Skeletal muscle cell (primary cell): ENCODE data around the gene HAPLN2.
A peak's percentile ranks its signal among the peaks of the same experiment; 100 is the strongest.
"Not testable (repeated sequence)": the region's sequence is repeated elsewhere in the genome, so short reads cannot be mapped to it uniquely, and the experiment has no call there.

Experiments
- DNase-seq: peaks from one replicate; pipeline ENCODE4 v3.0.0-alpha.2; 2010; ENCODE audit warnings: low read depth
- H3K4me3 ChIP-seq: 2 replicates; pipeline ENCODE4 v1.5.1; 2011; ENCODE audit warnings: low read depth, mild to moderate bottlenecking, control low read depth, low read length, moderate library complexity

Gene HAPLN2

DNA sequence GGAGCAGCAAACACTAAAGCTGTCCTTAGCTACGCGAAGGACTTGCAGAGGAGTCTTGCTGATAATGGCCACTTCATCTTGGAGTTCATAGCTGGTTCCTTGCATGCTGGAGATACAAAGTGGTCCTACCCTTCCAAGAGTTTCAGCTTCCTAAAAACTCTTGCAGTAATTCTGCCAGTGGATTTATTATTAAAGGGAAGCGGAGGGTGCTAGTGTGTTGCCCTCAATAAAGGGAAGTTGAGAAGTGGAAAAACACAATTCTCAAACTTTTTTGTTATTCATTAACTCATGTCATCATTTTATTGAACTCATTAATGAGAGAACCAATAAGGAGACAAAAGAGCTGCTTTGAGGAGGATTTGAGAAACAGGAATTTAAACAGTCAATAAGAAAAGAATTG is 6.5 kb upstream of the HAPLN2 start:
- no peak overlapping the region for H3K4me3 ChIP-seq
- no peak for DNase-seq

DNA sequence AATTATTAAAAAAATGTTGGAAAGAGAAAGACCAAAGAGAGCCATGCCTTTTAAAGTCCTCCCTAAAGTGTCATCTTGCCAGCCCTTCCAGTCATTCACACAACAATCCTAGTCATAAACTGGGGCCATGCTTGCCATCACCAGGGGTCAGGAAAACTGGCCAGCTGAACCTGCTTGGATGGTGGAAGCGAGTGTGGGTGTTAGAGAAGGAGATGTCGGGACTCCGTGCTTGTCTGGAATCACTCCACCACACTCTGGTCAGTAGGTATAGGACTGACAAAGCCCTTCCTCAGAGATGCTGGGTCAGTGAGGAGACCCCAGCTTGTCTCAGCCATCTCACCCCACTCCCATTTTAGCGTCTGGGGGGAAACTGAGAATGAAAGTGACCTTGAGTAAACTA is 3.3 kb upstream of the HAPLN2 start:
- H3K4me3 ChIP-seq = no peak overlapping the region

DNA sequence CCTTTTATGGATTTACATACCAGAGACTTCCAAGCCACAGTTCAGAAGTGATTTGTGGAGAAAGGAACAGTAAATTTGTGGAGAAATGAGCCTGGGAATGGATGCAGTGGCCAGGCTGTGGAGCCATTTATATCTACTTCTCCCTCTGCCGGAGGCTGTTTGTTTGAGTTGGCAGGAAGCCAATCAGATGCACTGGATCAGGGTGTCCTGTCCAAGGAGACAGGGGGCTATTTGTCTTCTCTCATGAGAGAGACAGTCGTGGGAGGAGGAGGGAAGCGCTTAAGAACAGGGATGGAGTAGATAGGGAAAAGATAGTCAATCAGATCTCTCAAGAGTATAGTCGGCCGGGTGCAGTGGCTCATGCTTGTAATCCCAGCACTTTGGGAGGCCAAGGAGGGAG is 2.8 kb upstream of the HAPLN2 start:
- peak; percentile 54 for DNase-seq
- H3K4me3 ChIP-seq = no peak overlapping the region

More for the DNA sequence above, 3.3 kb upstream of the HAPLN2 start:
- DNase-seq = no peak

DNA sequence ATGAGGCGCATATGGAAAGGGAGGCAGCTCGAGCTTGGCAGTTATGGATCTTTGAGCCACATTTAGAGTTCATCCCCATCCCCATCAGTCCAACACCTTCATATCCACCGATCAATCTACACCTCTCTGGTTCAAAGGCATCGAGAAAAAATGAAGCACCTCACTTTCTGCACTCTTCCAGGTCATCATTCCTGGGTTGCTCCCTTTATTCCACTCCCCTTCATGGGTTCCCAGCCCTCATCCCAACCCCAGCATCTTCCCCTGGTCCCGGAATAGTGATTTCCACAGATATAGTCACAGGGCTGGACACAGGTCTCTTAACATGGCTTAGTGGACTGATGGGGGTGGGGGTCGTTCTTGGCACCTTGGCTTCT is 354 bp downstream of the HAPLN2 start:
- no peak for DNase-seq
- no peak overlapping the region for H3K4me3 ChIP-seq

DNA sequence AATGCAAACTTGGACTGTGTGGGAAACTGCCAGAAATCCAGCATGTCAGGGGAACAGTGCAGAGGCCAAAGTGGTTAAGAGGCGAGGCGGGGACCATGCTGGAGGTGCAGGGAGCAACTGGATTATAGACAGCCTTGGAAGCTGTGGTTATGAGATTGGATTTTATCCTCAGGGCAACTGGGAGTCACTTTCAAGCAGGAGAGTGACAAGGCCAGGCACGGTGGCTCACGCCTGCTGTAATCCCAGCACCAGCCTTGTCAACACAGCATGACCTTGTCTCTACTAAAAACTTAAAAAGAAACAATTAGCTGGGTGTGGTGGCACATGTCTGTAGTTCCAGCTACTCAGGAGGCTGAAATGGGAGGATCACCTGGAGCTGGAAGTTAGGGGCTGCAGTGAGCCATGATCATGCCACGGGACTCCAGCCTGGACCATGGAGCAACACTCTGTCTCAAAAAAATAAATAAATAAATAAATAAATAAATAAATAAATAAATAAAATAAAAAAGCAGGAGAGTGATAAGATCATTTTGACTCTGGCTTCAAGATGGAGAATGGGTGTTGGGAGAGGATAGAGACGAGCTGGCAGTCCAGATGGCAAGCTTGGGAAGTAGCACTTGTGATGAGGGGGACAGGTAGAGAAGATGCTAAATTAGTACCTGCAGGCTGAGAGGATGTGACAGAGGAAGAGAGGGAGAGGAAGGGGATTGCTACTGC is 3.5 kb downstream of the HAPLN2 start:
- DNase-seq = no peak
- H3K4me3 ChIP-seq = no peak overlapping the region

DNA sequence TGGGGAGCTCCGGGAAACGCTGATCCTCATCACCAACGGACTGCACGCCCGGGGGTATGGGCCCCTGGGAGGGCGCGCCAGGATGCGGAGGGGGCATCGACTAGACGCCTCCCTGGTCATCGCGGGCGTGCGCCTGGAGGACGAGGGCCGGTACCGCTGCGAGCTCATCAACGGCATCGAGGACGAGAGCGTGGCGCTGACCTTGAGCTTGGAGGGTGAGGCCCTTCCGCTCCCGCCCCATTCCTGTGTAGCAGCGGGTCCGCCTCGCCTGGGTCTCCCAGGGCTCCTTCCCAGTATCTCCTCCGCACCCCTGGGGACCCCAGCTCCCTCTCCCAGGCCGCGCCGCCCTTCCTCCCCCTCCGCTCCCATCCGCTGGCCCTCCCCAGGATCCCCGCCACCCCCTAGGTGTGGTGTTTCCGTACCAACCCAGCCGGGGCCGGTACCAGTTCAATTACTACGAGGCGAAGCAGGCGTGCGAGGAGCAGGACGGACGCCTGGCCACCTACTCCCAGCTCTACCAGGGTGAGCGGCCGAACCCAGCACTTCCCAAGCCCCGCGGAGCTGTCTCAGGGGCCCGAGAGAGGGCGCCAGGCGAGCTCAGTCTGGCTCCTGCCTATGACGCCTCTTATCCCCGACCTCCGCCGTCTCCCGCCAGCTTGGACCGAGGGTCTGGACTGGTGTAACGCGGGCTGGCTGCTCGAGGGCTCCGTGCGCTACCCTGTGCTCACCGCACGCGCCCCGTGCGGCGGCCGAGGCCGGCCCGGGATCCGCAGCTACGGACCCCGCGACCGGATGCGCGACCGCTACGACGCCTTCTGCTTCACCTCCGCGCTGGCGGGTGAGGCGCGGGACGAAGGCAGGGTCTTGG is 5.0 kb downstream of the HAPLN2 start:
- peak overlapping the region; percentile 44 for H3K4me3 ChIP-seq

DNA sequence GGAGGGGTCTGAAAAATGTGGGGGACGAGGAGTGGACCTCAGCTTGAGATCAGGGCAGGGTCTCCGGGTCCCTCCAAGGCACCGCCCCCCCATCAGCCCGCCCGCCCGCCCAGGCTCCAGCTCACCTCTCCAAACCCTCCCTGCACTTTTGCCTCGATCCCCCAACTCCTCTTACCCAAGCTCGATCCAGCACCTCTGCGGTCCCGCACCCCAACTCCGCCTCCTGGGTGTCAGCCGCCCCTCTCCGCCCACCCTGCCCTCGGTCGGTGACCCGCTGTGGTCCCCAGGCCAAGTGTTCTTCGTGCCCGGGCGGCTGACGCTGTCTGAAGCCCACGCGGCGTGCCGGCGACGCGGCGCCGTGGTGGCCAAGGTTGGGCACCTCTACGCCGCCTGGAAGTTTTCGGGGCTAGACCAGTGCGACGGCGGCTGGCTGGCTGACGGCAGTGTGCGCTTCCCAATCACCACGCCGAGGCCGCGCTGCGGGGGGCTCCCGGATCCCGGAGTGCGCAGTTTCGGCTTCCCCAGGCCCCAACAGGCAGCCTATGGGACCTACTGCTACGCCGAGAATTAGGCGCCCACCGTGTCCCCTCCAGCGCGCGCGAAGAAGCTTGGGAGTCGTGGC is 5.7 kb downstream of the HAPLN2 start:
- no peak for DNase-seq
- H3K4me3 ChIP-seq = peak overlapping the region; percentile 44

More for the DNA sequence above, 5.0 kb downstream of the HAPLN2 start:
- no peak for DNase-seq

DNA sequence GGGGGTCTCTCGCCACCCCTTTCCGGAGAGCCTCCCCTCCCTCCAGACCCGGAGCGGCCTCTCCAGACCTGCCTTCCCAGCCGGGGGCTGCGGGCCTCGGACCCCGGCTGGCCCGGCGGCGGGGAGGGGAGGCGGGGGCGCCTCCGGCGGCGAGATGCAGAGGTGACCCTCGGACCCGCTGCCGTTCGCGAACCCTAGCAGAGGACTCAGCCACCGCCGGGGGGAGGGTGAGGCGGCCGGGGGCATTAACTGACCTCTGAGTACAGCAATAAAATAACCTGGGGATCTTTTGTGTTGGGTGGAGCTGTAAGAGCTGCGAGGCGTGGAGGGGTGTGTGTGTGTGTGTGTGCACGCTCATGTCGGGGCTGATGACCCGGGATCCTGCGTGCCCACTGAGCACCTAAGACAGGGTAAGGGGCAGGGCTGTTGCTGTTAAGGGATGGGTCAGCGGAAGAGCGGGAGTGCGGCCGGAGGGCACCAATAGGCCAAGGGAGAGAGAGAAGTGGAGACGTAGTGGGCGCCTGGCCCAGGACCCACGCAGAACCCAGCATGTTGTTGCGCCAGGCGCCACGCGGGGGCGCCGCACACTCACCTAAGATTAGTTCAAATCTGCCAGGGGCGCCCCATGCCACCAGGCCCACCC is 6.3 kb downstream of the HAPLN2 start:
- DNase-seq = no peak
- H3K4me3 ChIP-seq = no peak overlapping the region

DNA sequence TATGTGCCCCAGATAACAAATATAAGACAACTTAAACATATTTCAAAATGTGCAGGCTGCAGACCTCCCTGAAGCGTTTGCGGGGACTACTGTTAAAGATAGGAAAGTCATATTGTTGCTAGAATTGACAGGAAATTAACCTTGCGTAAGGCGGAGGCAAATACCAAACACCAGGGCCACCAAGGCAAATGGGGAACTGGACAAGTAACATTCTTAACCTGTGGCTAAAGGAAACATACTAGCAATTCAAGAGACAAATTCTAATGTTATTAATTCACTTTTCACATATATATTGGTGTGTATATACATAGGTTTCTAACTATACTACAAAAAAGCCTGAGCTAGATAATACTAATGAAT is 6.8 kb downstream of the HAPLN2 start:
- DNase-seq = no peak
- no peak overlapping the region for H3K4me3 ChIP-seq

DNA sequence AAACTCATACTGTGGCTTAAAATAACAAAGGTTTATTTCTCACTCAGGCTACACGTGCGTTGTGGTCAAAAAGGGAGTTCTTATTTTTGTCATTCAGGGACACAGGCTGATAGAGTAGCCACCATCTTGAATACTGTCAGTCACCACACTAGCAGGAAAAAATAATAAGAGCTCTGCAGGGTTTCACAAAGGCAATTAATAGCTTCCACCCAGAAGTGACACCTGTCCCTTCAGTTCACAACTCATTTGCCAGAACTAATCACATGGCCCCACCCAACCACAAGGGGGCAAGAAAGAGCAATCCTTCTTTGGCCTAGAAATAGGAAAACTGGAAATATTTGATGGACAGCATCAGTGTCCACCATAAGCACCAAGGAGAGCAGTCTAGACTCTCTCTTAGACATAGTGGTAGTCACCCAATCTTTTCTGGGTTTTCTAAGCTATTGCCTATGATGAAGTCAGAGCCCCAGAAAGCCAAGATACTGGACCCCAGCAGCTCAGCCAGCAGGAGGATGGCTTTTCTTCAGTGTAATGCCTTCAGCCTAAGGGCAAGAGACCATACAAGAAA is 8.2 kb downstream of the HAPLN2 start:
- no peak for DNase-seq
- H3K4me3 ChIP-seq = no peak overlapping the region

DNA sequence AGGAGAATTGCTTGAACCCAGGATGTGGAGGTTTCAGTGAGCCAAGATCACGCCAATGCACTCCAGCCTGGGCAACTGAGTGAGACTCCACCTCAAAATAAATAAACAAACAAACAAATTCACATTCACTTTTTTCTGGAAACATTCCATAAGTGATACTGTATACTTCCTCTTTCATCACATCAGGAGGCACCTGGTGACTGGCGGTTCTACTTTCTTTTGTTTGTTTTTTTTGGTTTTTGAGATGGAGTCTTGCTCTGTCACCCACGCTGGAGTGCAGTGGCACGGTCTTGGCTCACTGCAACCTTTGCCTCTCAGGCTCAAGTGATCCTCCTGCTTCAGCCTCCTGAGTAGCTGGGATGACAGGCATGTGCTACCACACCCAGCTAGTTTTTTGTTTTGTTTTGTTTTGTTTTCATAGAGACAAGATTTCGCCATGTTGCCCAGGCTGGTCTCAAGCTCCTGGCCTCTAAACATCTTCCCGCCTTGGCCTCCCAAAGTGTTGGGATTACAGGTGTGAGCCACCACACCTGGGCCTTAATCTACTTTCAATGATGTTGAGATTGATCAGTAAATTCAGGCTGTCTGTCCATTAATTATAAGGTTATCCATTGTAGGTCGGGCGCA is 10.7 kb downstream of the HAPLN2 start:
- H3K4me3 ChIP-seq = no peak overlapping the region
- DNase-seq = no peak

DNA sequence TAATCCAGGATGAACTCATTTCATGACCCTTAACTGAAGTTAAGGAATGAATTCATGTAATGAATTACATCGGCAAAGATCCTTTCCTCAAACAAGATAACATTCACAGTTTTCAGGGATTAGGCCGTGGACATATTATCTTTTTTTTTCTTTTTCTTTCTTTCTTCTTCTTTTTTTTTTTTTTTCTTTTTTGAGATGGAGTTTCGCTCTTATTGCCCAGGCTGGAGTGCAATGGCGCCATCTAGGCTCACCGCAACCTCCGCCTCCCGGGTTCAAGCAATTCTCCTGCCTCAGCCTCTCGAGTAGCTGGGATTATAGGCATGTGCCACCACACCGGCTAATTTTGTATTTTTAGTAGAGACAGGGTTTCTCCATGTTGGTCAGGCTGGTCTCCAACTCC is 11.9 kb downstream of the HAPLN2 start:
- not testable (repeated sequence) for H3K4me3 ChIP-seq, DNase-seq

DNA sequence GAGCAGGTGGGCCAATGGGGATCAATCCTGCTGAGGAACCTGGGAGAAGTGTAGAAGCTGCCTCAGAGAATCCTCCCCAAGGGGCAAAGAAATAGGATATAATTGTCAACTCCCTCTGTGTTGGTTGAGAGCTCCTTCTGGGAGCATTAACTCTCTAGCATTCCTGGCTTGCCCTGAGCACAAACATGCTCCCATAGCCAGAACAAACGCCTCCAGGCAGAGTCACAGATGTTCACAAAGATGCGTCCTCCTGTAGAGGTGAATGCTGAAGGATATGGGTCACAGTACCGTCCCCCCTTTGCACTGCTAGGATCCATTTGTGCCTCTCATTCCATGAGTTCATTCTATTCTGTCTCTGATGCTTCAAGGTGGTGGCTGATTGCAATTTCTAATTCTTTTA is 13.1 kb downstream of the HAPLN2 start:
- H3K4me3 ChIP-seq = no peak overlapping the region
- no peak for DNase-seq

DNA sequence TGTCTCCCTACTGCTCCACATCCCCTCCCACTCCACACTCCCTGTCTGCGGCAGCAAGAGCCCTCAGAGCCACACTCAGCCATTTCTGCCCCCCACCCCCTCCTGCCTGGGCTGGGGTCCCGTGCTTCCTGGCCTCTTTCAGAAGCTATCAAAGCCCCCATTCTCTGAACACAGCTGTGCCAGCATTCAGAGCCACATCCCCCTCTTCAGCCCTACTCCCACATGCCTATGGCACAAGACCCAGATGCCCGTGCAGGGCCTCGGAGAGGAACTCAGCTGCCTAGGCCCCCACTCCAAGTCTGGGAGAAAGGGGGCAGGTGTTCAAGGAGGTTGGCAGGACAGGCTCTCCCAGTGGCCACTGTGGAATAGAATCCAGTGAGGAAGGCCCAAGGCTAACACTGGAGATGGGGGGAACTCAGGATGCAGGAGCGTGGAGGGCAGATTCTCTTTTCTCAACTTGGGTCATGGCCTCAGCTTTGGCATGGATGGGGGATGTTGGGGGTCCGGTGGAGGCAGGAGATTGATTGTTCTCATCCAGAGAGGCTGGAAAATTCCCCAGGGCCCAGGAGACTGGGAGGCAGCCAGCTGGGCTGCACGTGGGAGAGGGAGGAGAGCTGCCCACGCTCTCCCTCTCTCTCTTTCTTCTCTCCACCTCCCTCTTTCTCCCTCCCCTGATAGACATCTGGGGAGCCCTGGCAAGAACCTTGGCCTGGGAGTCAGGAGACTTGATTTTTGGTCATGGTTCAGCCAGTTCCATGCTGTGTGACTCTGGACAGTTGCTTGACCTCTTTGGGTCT is 19.2 kb downstream of the HAPLN2 start:
- no peak overlapping the region for H3K4me3 ChIP-seq
- no peak for DNase-seq

DNA sequence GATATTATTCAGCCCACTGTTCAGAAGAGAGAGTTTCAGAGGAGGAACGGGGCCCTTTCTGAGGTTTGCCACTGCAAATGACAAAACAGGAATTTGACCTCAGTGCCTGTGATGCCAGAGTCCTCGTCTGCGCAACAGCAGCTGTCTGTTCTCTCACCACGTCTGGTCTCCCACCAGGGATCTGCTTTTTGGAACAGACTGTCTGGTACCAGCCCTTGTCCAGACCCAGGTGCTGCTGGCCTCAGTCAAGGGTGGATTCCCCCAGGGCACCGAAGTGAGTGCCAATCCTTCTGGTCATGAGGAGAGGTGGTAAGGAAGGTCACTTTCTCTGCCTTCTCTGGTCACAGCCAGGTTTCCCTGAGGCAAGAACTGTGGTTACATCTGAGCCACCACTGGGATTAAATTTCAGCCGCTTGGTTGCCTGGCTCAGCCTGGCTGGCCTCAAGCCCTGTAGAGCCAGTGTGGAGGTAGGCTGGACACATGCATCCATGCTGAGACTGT is 20.4 kb downstream of the HAPLN2 start:
- no peak for DNase-seq
- no peak overlapping the region for H3K4me3 ChIP-seq

DNA sequence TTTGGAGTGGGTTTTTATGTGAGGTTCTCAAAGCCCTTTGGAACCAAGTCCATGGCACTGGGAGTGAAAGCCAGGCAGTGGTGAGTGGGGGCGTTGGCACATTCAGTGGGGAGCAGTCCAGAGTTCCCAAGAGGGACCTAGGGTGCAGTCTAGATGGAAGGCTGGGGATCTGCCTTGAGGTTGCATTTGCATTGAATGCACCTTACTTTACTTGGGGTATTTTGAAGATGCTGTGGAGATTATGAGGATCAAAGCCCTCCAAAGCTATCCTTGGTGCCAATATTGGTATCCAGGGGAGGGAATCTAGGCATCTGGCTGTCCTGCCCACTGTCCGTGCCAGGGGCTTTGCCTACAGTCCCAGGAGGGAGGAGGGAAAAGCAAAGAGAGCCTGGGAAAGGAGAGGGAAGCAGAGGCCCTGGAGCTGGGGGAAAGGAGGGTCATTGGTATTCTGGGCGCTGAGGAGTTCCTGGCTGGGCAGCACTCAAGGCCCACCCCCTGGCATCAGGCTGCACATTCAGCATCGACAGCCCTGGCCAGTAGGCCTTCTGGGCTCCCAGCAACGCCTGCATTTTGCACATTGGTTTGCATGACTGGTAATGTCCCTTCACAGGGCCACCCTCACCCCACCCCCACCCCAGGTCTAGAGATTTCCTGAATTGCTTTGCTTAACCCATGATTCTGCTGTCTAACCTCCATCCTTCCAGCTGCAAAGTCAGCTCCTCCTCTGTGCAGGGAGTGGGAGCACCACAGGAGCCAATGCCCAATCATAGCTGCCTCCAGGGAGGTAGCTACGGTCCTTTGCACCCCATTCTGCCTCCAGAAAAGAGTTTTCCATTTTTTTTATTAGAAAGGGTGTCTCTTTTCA is 21.9 kb downstream of the HAPLN2 start:
- peak overlapping the region; percentile 34 for H3K4me3 ChIP-seq
- no peak for DNase-seq

DNA sequence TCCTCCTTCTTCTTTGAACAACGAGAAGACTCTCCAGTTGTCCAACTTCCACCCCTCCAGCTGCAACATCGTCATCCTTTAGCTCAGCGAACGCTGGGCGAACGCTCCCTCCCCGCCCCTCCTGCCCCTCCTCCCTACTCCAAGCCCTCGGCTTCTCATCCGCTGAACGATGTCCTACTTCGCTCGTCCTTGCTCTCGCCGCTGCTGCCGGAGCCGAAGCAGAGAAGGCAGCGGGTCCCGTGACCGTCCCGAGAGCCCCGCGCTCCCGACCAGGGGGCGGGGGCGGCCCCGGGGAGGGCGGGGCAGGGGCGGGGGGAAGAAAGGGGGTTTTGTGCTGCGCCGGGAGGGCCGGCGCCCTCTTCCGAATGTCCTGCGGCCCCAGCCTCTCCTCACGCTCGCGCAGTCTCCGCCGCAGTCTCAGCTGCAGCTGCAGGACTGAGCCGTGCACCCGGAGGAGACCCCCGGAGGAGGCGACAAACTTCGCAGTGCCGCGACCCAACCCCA is 22.6 kb downstream of the HAPLN2 start, which contains the start of gene BCAN:
Gene BCAN, plus strand, starts transcription at position 357 of the 504 bp plus-strand sequence. CDS start 3,938 bp downstream, outside the sequence.
- H3K4me3 ChIP-seq = peak within 1 kb of the TSS; percentile 34
- no peak for DNase-seq
